HL-60 (cell line): ENCODE results near the gene PEX13.

Source experiments
- DNase-seq, 2 experiments: peaks; one replicate each; pipeline ENCODE4 v3.0.0-alpha.2; 2010 to 2020; ENCODE audit warnings: low read depth in 1 of 2, low spot score in 1 of 2
- H3K27ac ChIP-seq: fragments of 250-450 bp; sonication (Bioruptor Pico); replicated peaks from 2 replicates; pipeline ENCODE4 v1.5.1; 2020; ENCODE audit warnings: mild to moderate bottlenecking, moderate library complexity
- H3K27me3 ChIP-seq: fragments of 250-450 bp; sonication (Bioruptor Pico); 2 replicates; pipeline ENCODE4 v1.5.1; 2021; ENCODE audit warnings: mild to moderate bottlenecking, moderate library complexity; ENCODE audit not compliant: insufficient read depth, poor library complexity, severe bottlenecking
- H3K4me3 ChIP-seq: replicated peaks from 2 replicates; pipeline ENCODE4 v1.5.1; 2011; ENCODE audit warnings: mild to moderate bottlenecking, control low read depth, low read length; ENCODE audit not compliant: insufficient read depth
- CTCF ChIP-seq: IDR thresholded peaks from one replicate; pipeline ENCODE4 v1.5.1; 2011; ENCODE audit warnings: low read length, control low read depth, inconsistent platforms; ENCODE audit not compliant: insufficient read depth
- GABPA ChIP-seq: IDR thresholded peaks from 2 replicates; pipeline ENCODE4 v1.6.1; 2012; ENCODE audit warnings: low read depth
- POLR2AphosphoS5 ChIP-seq: IDR thresholded peaks from 2 replicates; pipeline ENCODE4 v1.6.1; 2012; ENCODE audit warnings: low read depth
- REST ChIP-seq: IDR thresholded peaks from 2 replicates; pipeline ENCODE4 v1.6.1; 2012; ENCODE audit warnings: low read depth; ENCODE audit not compliant: insufficient replicate concordance
- SPI1 ChIP-seq: IDR thresholded peaks from 2 replicates; pipeline ENCODE4 v1.6.1; 2012; ENCODE audit warnings: low read depth, mild to moderate bottlenecking, borderline replicate concordance

PEX13 gene

GRCh38 chr2:60974652-60975051, 42.9 kb upstream of the PEX13 start:
- Histone ChIP-seq H3K4me3 (no peak overlapping the region), H3K27me3 (no peaks in the 10 kb centered on the region), H3K27ac (no peak overlapping the region)
- TF ChIP-seq SPI1: no peak
- no peak for TF ChIP-seq CTCF
- TF ChIP-seq GABPA: no peak
- no peak for TF ChIP-seq POLR2AphosphoS5
- no peak for TF ChIP-seq REST
- DNase-seq: no peak

- TF ChIP-seq POLR2AphosphoS5 (no peak), GABPA (no peak), REST (no peak), SPI1 (no peak), CTCF (no peak)
- no peak for DNase-seq
- Histone ChIP-seq H3K4me3 (no peak overlapping the region), H3K27me3 (no peaks in the 10 kb centered on the region), H3K27ac (no peak overlapping the region)
Measured at GRCh38 chr2:60976256-60976850, 41.2 kb upstream of the PEX13 start.

GRCh38 chr2:60976875-60977561, 40.5 kb upstream of the PEX13 start:
- no peak overlapping the region for H3K27ac ChIP-seq
- H3K27me3 ChIP-seq: no peaks in the 10 kb centered on the region
- no peak for TF ChIP-seq REST
- no peak for TF ChIP-seq CTCF
- TF ChIP-seq POLR2AphosphoS5: no peak
- TF ChIP-seq SPI1: no peak
- no peak for DNase-seq
- H3K4me3 ChIP-seq: no peak overlapping the region
